HEK293 (cell line): ENCODE measurements around the gene DIPK2B.

Experiments
- CTCF ChIA-PET: fragments of 350-600 bp; formaldehyde crosslinking; extraction: SDS; loops from one replicate; lab custom pipeline; 2021; ENCODE audit warnings: antibody characterized with exemption; lab: Yijun Ruan, JAX
- POLR2A ChIA-PET: fragments of 300-600 bp; formaldehyde crosslinking; extraction: SDS; loops from one replicate; lab custom pipeline; 2020; ENCODE audit warnings: antibody characterized with exemption, inconsistent platforms; lab: Yijun Ruan, JAX
- H3K27ac ChIP-seq: fragments of 200-500 bp; sonication (Bioruptor generic); 2 replicates; pipeline ENCODE4 v1.5.1; 2014; ENCODE audit warnings: low read depth, low read length, control low read depth, inconsistent platforms; ENCODE audit errors: extremely low read depth
- H3K36me3 ChIP-seq, 2 experiments: fragments of 200-500 bp in 1 of 2; sonication (Bioruptor generic) in 1 of 2; 1 replicate in 1 of 2; 2 replicates in 1 of 2; pipeline ENCODE4 v1.5.1; 2014 to 2017; ENCODE audit warnings: inconsistent platforms in 2 of 2, low read length in 2 of 2; ENCODE audit not compliant: control insufficient read depth in 2 of 2, insufficient read depth in 1 of 2
- H3K4me1 ChIP-seq: fragments of 200-500 bp; sonication (Bioruptor generic); 2 replicates; pipeline ENCODE4 v1.5.1; 2014; ENCODE audit warnings: mild to moderate bottlenecking, low read length, inconsistent platforms; ENCODE audit not compliant: control insufficient read depth, insufficient read depth
- H3K4me3 ChIP-seq: 2 replicates; pipeline ENCODE4 v1.5.1; 2011; ENCODE audit warnings: low read depth, mild to moderate bottlenecking, control low read depth, low read length, moderate library complexity
- H3K9me3 ChIP-seq: fragments of 200-500 bp; sonication (Bioruptor generic); 2 replicates; pipeline ENCODE4 v1.5.1; 2014; ENCODE audit warnings: low read depth, low read length, inconsistent platforms; ENCODE audit not compliant: control insufficient read depth, insufficient read depth
- HOXA7 ChIP-seq: sonication (generic); formaldehyde crosslinking; IDR thresholded peaks from 2 replicates; pipeline ENCODE4 v1.8.1; 2022; ENCODE audit warnings: missing genetic modification reagents, borderline replicate concordance
- KLF10 ChIP-seq: fragments of 450-650 bp; IDR thresholded peaks from 2 replicates; pipeline ENCODE4 v1.5.1; 2018; ENCODE audit warnings: missing biosample characterization, mild to moderate bottlenecking, missing genetic modification characterization
- KLF8 ChIP-seq: fragments of 450-650 bp; formaldehyde crosslinking; IDR thresholded peaks from 2 replicates; pipeline ENCODE4 v1.5.1; 2016; ENCODE audit warnings: missing biosample characterization, missing genetic modification characterization
- KLF9 ChIP-seq: fragments of 450-650 bp; formaldehyde crosslinking; IDR thresholded peaks from 2 replicates; pipeline ENCODE4 v1.5.1; 2016; ENCODE audit warnings: missing biosample characterization, missing genetic modification characterization, low read depth
- PRDM4 ChIP-seq: fragments of 450-650 bp; formaldehyde crosslinking; IDR thresholded peaks from 2 replicates; pipeline ENCODE4 v1.5.1; 2017; ENCODE audit warnings: missing biosample characterization, missing genetic modification characterization
- SCRT2 ChIP-seq: fragments of 450-650 bp; formaldehyde crosslinking; IDR thresholded peaks from 2 replicates; pipeline ENCODE4 v1.5.1; 2016; ENCODE audit warnings: missing biosample characterization, missing genetic modification characterization
- ZBTB21 ChIP-seq: fragments of 450-650 bp; formaldehyde crosslinking; IDR thresholded peaks from 2 replicates; pipeline ENCODE4 v1.5.1; 2017; ENCODE audit warnings: missing biosample characterization, missing genetic modification characterization
- ZBTB48 ChIP-seq: fragments of 450-650 bp; formaldehyde crosslinking; IDR thresholded peaks from 2 replicates; pipeline ENCODE4 v1.5.1; 2016; ENCODE audit warnings: missing biosample characterization, missing genetic modification characterization
- ZBTB7A ChIP-seq: fragments of 450-650 bp; formaldehyde crosslinking; IDR thresholded peaks from 2 replicates; pipeline ENCODE4 v1.5.1; 2016; ENCODE audit warnings: low read depth, missing biosample characterization, missing genetic modification characterization
- ZBTB8A ChIP-seq: fragments of 450-650 bp; formaldehyde crosslinking; IDR thresholded peaks from 2 replicates; pipeline ENCODE4 v1.5.1; 2016; ENCODE audit warnings: missing biosample characterization, missing genetic modification characterization
- ZNF114 ChIP-seq: fragments of 450-650 bp; formaldehyde crosslinking; IDR thresholded peaks from 2 replicates; pipeline ENCODE4 v1.5.0; 2017; ENCODE audit warnings: missing biosample characterization, missing genetic modification characterization
- ZNF140 ChIP-seq: fragments of 450-650 bp; formaldehyde crosslinking; IDR thresholded peaks from 2 replicates; pipeline ENCODE4 v1.5.1; 2016; ENCODE audit warnings: missing biosample characterization, missing genetic modification characterization
- ZNF146 ChIP-seq: fragments of 450-650 bp; formaldehyde crosslinking; IDR thresholded peaks from 2 replicates; pipeline ENCODE4 v1.5.1; 2016; ENCODE audit warnings: missing biosample characterization, missing genetic modification characterization
- ZNF16 ChIP-seq: fragments of 450-650 bp; formaldehyde crosslinking; IDR thresholded peaks from 2 replicates; pipeline ENCODE4 v1.5.1; 2016; ENCODE audit warnings: low read depth, missing biosample characterization, missing genetic modification characterization
- ZNF488 ChIP-seq: fragments of 450-650 bp; formaldehyde crosslinking; IDR thresholded peaks from 2 replicates; pipeline ENCODE4 v1.5.1; 2016; ENCODE audit warnings: missing biosample characterization, missing genetic modification characterization
- ZNF501 ChIP-seq: fragments of 450-650 bp; formaldehyde crosslinking; IDR thresholded peaks from 2 replicates; pipeline ENCODE4 v1.5.1; 2016; ENCODE audit warnings: missing biosample characterization, missing genetic modification characterization
- ZNF521 ChIP-seq: fragments of 450-650 bp; formaldehyde crosslinking; IDR thresholded peaks from 2 replicates; pipeline ENCODE4 v1.5.1; 2017; ENCODE audit warnings: missing biosample characterization, mild to moderate bottlenecking, missing genetic modification characterization
- ZNF571 ChIP-seq: fragments of 450-650 bp; formaldehyde crosslinking; IDR thresholded peaks from 2 replicates; pipeline ENCODE4 v1.5.0; 2017; ENCODE audit warnings: missing biosample characterization, missing genetic modification characterization
- ZNF596 ChIP-seq: fragments of 450-650 bp; IDR thresholded peaks from 2 replicates; pipeline ENCODE4 v1.5.0; 2018; ENCODE audit warnings: missing biosample characterization, mild to moderate bottlenecking, missing genetic modification characterization, moderate library complexity
- ZNF660 ChIP-seq: fragments of 450-650 bp; IDR thresholded peaks from 2 replicates; pipeline ENCODE4 v1.5.1; 2018; ENCODE audit warnings: missing biosample characterization, mild to moderate bottlenecking, missing genetic modification characterization
- ZNF664 ChIP-seq: fragments of 450-650 bp; formaldehyde crosslinking; IDR thresholded peaks from 2 replicates; pipeline ENCODE4 v1.5.1; 2016; ENCODE audit warnings: missing biosample characterization, missing genetic modification characterization
- ZNF701 ChIP-seq: fragments of 450-650 bp; formaldehyde crosslinking; IDR thresholded peaks from 2 replicates; pipeline ENCODE4 v1.5.1; 2016; ENCODE audit warnings: missing biosample characterization, missing genetic modification characterization
- ZNF704 ChIP-seq: fragments of 450-650 bp; formaldehyde crosslinking; IDR thresholded peaks from 2 replicates; pipeline ENCODE4 v1.5.1; 2016; ENCODE audit warnings: missing biosample characterization, missing genetic modification characterization
- ZNF791 ChIP-seq: fragments of 450-650 bp; formaldehyde crosslinking; IDR thresholded peaks from 2 replicates; pipeline ENCODE4 v1.5.1; 2016; ENCODE audit warnings: missing biosample characterization, missing genetic modification characterization
- ZNF792 ChIP-seq: fragments of 450-650 bp; formaldehyde crosslinking; IDR thresholded peaks from 2 replicates; pipeline ENCODE4 v1.5.1; 2016; ENCODE audit warnings: missing biosample characterization, missing genetic modification characterization
- TF ChIP-seq, protein P1 (sequence below): fragments of 450-650 bp; formaldehyde crosslinking; IDR thresholded peaks from 2 replicates; pipeline ENCODE4 v1.5.1; 2016; ENCODE audit warnings: missing biosample characterization, missing genetic modification characterization, borderline replicate concordance
- TF ChIP-seq, protein P2 (sequence below): fragments of 450-650 bp; formaldehyde crosslinking; optimal IDR thresholded peaks from 2 replicates; pipeline ENCODE3; 2016; ENCODE audit warnings: missing biosample characterization, mild to moderate bottlenecking, missing genetic modification characterization

DIPK2B gene

DNA sequence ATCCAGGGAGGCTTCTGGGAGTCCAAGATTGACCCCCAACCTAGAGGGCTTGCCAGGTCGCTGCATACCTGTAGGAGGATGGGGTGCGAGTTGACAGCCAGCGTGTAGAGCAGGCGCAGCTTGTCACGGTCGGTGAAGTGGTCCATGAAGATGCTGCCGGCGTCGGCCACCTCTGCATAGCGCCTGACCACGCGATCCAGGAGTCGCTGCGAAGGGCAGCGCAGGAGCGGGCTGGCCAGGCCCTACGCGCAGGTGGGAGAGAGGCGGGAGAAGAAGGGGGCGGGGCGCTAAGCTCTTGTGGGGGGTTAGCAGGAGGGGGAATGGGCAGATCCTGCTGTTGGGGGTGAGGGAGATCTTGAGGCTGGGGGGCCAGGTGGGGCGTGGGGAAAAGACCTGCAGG is 43.0 kb downstream of the DIPK2B start:
- Histone ChIP-seq H3K4me1 (no peaks in the 10 kb centered on the region), H3K27ac (no peak overlapping the region), H3K9me3 (no peaks in the 10 kb centered on the region), H3K36me3 (no peaks in the 10 kb centered on the region), H3K4me3 (no peak overlapping the region)
- ChIA-PET CTCF (no interaction called here), POLR2A (no interaction called here)
- TF ChIP-seq ZNF488 (tag by site-specific recombination) = no peak
- TF ChIP-seq ZNF521 (tag by site-specific recombination) = no peak
- TF ChIP-seq ZBTB7A (tag by site-specific recombination) = no peak
- no peak for TF ChIP-seq KLF9 (tag by site-specific recombination)
- no peak for TF ChIP-seq ZBTB8A (tag by site-specific recombination)
- TF ChIP-seq, protein P1, sequence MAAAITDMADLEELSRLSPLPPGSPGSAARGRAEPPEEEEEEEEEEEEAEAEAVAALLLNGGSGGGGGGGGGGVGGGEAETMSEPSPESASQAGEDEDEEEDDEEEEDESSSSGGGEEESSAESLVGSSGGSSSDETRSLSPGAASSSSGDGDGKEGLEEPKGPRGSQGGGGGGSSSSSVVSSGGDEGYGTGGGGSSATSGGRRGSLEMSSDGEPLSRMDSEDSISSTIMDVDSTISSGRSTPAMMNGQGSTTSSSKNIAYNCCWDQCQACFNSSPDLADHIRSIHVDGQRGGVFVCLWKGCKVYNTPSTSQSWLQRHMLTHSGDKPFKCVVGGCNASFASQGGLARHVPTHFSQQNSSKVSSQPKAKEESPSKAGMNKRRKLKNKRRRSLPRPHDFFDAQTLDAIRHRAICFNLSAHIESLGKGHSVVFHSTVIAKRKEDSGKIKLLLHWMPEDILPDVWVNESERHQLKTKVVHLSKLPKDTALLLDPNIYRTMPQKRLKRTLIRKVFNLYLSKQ = no peak
- TF ChIP-seq ZBTB48 (tag by site-specific recombination) = no peak
- TF ChIP-seq KLF10 (tag by site-specific recombination) = no peak
- no peak for TF ChIP-seq SCRT2 (tag by site-specific recombination)
- TF ChIP-seq ZNF701 (tag by site-specific recombination) = no peak
- TF ChIP-seq KLF8 (tag by site-specific recombination) = no peak
- no peak for TF ChIP-seq ZNF660 (tag by site-specific recombination)
- TF ChIP-seq ZNF114 (tag by site-specific recombination) = no peak
- no peak for TF ChIP-seq ZNF792 (tag by site-specific recombination)
- TF ChIP-seq ZNF140 (tag by site-specific recombination) = no peak
- no peak for TF ChIP-seq ZNF146 (tag by site-specific recombination)
- no peak for TF ChIP-seq ZNF596 (tag by site-specific recombination)
- TF ChIP-seq ZNF16 (tag by site-specific recombination) = no peak

DNA sequence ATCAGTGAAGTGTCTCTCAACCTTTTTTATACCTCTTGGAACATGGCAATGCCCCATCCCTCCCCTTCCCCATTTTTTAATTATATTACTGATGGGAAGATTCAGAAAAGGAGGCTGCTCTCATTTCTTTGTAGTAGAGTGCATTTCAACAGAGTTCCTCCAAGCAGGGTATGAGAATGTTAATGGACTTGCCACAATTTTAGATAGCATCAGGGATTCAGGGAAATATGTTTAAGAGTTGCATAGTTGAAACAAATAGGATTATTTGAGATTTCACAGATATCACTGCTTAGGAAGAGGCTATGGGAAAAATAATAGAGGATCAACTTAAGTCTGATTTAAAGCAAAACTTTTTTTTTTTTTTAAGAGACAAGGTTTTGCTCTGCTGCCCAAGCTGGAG is 46.2 kb downstream of the DIPK2B start:
- Histone ChIP-seq H3K27ac (no peak overlapping the region), H3K9me3 (no peaks in the 10 kb centered on the region), H3K4me3 (no peak overlapping the region), H3K36me3 (no peaks in the 10 kb centered on the region), H3K4me1 (no peaks in the 10 kb centered on the region)
- POLR2A ChIA-PET = no interaction called here
- CTCF ChIA-PET = no interaction called here
- TF ChIP-seq ZBTB21 (no peak), ZNF501 (tag by site-specific recombination) (no peak), ZNF664 (tag by site-specific recombination) (no peak)
- TF ChIP-seq, protein P2, sequence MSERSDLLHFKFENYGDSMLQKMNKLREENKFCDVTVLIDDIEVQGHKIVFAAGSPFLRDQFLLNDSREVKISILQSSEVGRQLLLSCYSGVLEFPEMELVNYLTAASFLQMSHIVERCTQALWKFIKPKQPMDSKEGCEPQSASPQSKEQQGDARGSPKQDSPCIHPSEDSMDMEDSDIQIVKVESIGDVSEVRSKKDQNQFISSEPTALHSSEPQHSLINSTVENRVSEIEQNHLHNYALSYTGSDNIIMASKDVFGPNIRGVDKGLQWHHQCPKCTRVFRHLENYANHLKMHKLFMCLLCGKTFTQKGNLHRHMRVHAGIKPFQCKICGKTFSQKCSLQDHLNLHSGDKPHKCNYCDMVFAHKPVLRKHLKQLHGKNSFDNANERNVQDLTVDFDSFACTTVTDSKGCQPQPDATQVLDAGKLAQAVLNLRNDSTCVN = no peak

DNA sequence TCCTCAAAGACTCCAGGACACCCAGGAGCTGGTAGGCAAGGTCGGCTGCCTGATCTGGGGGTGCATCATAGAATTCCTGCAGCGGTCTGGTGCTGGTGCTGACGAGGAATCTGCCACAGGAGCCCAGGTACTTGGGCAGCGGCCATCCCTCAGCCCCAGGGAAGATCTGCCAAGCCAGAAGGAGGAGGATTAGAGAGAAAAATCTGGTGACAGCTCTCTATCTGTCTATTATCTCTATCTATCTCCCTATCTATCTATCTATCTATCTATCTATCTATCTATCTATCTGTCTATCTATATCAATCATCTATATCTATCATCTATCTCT is 46.7 kb downstream of the DIPK2B start:
- ChIA-PET POLR2A (no interaction called here), CTCF (no interaction called here)
- no peak for TF ChIP-seq ZNF571 (tag by site-specific recombination)
- TF ChIP-seq ZNF791 (tag by site-specific recombination) = no peak
- no peak for TF ChIP-seq ZNF704 (tag by site-specific recombination)
- TF ChIP-seq HOXA7 (CRISPR knock-in tag) = no peak
- no peak for TF ChIP-seq PRDM4
- no peak overlapping the region for H3K4me3 ChIP-seq
- H3K4me1 ChIP-seq = no peaks in the 10 kb centered on the region
- H3K27ac ChIP-seq = no peak overlapping the region
- H3K36me3 ChIP-seq = no peaks in the 10 kb centered on the region
- H3K9me3 ChIP-seq = no peaks in the 10 kb centered on the region
